GM18868 (cell line): ENCODE measurements around the gene MRAP.
"Not testable (repeated sequence)": the region's sequence is repeated elsewhere in the genome, so short reads cannot be mapped to it uniquely, and the experiment has no call there.

Experiments used
- ATAC-seq: cut with Tn5 transposase; IDR thresholded peaks from one replicate; pipeline ENCODE4 v1.9.1; 2021; ENCODE audit warnings: mild to moderate bottlenecking, moderate library complexity; ENCODE audit not compliant: unreplicated experiment

Gene MRAP

GRCh38 chr21:32299695-32300094 is 1.0 kb downstream of the MRAP start:
- no peak for ATAC-seq

GRCh38 chr21:32300117-32300681 is 1.5 kb downstream of the MRAP start:
- ATAC-seq = no peak

- no peak for ATAC-seq
Observed at GRCh38 chr21:32301596-32301995, 2.9 kb downstream of the MRAP start.

- no peak for ATAC-seq
Observed at GRCh38 chr21:32302560-32302959, 3.9 kb downstream of the MRAP start.

DNA sequence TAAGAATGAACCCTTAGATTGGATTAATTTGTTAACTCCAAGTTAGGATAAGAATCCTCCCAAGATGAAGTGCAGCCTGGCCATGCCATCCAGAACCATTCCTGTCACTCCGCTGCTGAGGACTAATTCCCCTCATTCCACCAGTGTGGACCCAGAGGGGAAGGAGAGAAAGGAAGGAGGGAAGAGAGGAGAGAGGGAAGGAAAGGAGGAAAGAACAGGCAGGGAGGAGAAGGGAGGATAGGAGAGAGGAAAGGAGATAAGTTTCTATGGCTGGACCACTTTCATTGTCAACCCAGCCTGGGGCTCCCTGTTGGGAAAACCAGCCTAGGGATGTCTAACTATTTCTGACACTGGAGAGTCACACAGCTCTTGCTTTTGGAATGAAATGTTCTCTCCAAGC is 4.7 kb downstream of the MRAP start:
- ATAC-seq = no peak

- no peak for ATAC-seq
Observed at GRCh38 chr21:32304998-32305397, 6.3 kb downstream of the MRAP start.

DNA sequence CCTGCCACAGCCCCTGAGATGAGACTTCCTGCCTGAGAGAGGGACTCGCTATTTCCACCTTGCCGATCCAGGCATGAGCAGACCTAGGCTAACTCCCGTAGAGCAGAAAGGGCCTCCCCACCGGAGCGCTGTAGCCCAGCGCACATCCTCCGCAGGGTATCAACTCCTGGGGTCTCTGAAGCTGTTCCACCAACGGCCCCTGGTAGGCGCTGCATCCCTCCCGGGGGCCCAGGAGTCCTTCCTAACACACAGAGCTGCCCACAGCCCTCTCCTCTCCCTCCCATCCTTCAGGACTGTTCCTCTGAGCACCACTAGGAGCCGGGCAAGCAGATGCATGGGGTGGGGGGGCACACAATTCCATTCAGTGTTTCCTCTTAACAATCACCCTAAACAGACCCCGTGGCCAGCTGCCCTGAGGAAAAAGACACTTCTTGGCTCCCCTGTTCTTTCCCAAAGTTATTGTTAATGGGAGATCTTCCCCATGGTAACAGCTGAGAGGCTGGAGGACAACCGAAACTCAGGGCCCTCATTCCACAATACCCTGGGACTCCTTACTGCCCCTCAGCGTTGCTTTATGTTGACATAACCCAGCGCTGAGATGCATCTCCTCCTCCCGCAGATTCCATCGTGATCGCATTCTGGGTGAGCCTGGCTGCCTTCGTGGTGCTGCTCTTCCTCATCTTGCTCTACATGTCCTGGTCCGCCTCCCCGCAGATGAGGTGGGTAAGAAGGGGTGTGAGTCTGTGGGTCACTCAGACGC is 7.5 kb downstream of the MRAP start:
- ATAC-seq = no peak

DNA sequence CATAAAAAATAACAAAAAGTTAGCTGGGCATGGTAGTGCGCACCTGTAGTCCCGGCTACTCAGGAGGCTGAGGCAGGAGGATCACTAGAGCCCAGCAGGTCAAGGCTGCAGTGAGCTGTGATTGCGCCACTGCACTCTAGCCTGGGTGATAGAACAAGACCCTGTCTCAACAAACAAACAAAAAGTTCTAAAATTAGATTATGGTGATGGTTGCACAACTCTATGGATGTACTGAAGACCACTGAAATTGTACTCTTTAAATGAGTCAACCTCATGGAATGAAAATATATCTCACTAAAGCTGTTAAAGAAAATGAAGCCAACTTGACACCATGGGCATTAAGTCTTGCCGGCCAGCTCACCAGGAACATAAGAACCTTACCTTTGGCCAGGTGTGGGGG is 9.1 kb downstream of the MRAP start:
- ATAC-seq = no peak

- ATAC-seq = no peak
Observed at GRCh38 chr21:32308696-32309095, 10.0 kb downstream of the MRAP start.

DNA sequence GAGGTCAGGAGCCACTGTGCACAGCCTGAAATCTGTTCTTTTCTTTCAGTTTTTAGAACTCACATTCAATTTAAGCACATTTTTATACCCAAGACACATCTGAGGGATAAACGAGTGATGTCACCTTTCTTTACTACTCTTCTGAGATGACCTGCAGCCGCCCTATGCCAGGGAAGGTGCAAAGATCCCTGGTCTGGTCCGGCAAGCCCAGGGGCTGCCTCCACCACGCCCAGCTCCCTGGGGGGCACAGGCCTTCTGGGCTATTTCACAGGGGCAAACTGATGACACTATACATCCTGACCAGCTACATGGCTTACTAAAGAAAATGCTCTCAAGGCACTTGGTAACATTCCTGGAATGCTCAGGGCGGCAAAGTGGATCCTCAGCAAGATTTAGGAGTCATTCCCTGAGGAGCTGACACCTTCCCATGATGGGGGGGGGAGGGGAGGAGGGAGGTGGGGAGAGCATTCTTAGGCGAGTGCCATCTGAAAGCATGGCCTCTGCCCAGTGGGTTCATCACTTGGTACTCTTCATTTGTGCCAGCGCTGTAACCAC is 11.3 kb downstream of the MRAP start:
- ATAC-seq = no peak

GRCh38 chr21:32310976-32311375 is 12.3 kb downstream of the MRAP start:
- not testable (repeated sequence) for ATAC-seq

GRCh38 chr21:32311621-32312020 is 13.0 kb downstream of the MRAP start:
- ATAC-seq = no peak

DNA sequence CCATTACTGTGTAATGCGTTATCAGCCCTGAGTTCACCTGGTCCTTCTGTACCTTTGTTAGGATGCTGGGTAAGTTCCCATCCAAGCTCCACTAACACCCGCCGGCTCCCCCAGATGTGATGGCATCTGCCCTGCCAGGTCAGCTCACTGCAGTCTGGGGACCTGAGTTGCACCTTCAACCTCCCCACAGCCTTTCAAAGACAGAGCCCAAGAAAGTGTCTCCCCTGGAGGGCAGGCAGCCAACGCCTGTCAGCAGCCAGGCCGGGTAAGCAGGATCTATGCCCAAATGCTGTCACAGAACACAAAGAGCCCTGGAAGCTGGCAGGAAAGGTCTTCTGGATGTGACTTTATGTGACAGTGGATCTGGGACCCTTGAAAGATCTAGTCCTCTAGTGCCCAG is 13.7 kb downstream of the MRAP start:
- no peak for ATAC-seq

DNA sequence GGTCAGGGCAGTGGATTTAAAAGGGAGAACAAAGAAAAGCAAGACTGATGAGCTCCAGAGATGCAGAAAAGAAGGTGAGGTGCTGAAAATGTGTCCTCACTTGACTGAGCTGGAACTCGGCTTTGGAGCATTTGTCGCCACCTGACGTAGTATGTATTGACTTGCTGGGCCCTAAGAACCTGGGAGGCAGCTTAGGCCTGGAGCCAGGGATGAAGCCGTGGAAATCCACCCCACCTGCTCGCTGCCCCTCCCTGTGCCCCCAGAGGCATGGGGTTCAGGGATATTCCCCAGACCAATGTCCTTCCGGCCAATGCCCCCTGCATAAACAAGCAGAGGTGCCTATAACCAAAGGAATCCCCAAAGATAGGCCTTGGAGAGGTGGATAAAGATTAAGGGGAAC is 14.3 kb downstream of the MRAP start:
- no peak for ATAC-seq

- ATAC-seq = no peak
Observed at GRCh38 chr21:32314806-32315205, 16.2 kb downstream of the MRAP start.

DNA sequence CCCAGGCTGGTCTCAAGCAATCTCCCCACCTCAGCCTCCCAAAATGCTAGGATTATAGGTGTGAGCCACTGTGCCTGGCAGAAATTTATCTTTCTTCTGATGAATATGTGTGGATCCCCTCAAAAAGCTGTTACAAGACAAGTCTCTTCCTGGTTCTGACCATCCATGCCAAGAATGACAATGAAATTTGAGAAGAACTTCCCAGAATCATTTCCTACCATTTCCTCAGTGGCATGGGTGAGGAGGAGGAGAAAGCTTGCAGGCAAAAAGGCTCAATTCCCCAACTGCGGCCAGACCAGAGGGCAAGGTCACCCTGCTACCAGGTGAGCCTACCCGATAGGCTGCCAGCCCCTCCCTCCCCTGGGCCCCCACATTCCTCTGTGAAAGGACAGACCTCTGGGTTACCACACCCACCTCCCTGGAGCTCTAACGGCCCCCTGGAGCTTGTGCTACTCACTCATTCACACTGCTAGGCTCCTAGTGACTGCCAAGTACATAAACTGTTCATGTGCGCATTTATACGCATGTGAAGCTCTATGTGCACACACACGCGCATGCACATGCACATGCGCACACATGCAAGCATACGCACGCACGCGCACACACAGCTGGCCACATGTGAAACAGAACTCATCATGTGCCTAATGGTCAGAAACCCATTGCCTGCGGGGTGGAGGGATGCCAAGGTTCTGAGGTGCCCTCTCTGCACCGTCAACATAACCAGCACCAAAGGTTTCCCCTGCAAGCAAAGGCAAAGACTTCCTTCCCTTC is 17.0 kb downstream of the MRAP start:
- no peak for ATAC-seq

DNA sequence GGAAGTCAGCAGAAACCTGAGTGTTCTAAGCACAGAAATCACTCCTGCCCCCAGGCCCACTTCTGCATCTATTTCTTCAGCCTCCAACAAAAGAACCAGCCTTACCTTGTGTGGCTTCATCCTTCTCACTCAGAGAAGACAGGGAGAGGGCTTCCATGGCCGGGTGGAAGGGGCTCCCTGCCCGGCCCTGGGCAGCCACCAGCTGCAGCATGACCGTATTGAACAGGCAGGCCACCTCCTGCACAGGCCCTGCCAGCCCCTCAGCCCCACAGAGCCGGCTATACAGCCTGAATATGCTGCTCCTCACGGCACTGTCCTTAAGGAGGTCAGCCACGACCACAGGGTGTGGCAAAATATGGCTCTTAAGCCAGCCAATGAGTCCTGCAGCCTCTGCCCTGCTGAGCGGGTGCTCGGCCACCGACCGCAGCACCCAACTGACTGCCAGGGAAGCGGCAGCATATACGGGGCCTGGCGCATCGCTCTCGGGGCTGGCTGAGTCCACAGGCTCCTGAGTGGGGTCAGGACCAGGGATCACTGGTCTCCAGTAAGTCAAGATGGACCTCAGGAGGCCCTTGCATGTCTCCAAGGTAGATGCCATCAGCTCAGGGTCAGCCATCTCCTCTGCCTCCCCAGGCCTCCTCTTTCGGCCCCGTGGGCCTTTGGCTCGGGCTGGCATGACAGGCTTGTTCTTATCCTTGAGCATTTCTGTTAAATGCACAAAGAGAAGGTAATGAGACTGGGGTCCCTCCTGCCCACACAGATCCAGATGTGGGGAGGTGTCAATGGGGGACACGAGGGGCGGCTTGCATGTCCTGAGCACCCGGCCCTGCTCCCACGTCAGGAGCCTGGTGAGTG is 17.9 kb downstream of the MRAP start:
- no peak for ATAC-seq

- no peak for ATAC-seq
Observed at GRCh38 chr21:32317726-32318125, 19.1 kb downstream of the MRAP start.

GRCh38 chr21:32319012-32319411 is 20.4 kb downstream of the MRAP start:
- ATAC-seq = no peak

GRCh38 chr21:32320059-32320458 is 21.4 kb downstream of the MRAP start:
- no peak for ATAC-seq

- ATAC-seq = no peak
Observed at GRCh38 chr21:32320726-32321125, 22.1 kb downstream of the MRAP start.
